HepG2 (cell line): ENCODE results near the gene CD164L2. TPM values are rescaled to one million over a fixed set of nuclear protein-coding genes. Genes with fewer than 3 reads are reported as not detected.
A peak's percentile ranks its signal among the peaks of the same experiment; 100 is the strongest.

Experiments used
- EP300 ChIP-seq, 3 experiments: sonication (generic) in 1 of 3; formaldehyde crosslinking in 1 of 3; IDR thresholded peaks; 2 replicates each; pipeline versions ENCODE4 v1.5.1 to v1.6.1; 2011 to 2020; ENCODE audit warnings: low read depth in 2 of 3, low read length in 2 of 3, borderline replicate concordance in 1 of 3, improper control_type of control experiment in 1 of 3, mild to moderate bottlenecking in 1 of 3, missing genetic modification reagents in 1 of 3, moderate library complexity in 1 of 3
- KAT8 ChIP-seq: IDR thresholded peaks from 2 replicates; pipeline ENCODE4 v1.6.1; 2016; ENCODE audit warnings: missing genetic modification reagents, missing compliant biosample characterization
- MYC ChIP-seq: sonication (generic); formaldehyde crosslinking; IDR thresholded peaks from 2 replicates; pipeline ENCODE4 v1.9.0; 2021; ENCODE audit warnings: missing genetic modification reagents, borderline replicate concordance
- POLR2AphosphoS2 ChIP-seq: IDR thresholded peaks from 2 replicates; pipeline ENCODE4 v1.6.1; 2011; ENCODE audit warnings: low read depth, low read length, improper control_type of control experiment
- PRMT3 ChIP-seq: sonication (generic); formaldehyde crosslinking; IDR thresholded peaks from 2 replicates; pipeline ENCODE4 v1.8.1; 2022; ENCODE audit warnings: low read depth, mild to moderate bottlenecking, moderate library complexity, missing genetic modification reagents, borderline replicate concordance
- SRF ChIP-seq: IDR thresholded peaks from 2 replicates; pipeline ENCODE4 v1.6.1; 2011; ENCODE audit warnings: mild to moderate bottlenecking, low read depth, low read length, moderate library complexity
- TAF1 ChIP-seq: sonication (generic); formaldehyde crosslinking; IDR thresholded peaks from 2 replicates; pipeline ENCODE4 v1.4.0; 2020; ENCODE audit warnings: missing genetic modification reagents
- ZFY ChIP-seq: sonication (generic); formaldehyde crosslinking; IDR thresholded peaks from 2 replicates; pipeline ENCODE4 v1.4.0; 2020; ENCODE audit warnings: missing genetic modification reagents
- ZNF263 ChIP-seq: sonication (generic); formaldehyde crosslinking; IDR thresholded peaks from 2 replicates; pipeline ENCODE4 v1.4.0; 2020; ENCODE audit warnings: missing genetic modification reagents
- ZNF543 ChIP-seq: sonication (generic); formaldehyde crosslinking; IDR thresholded peaks from 2 replicates; pipeline ENCODE4 v1.4.0; 2020; ENCODE audit warnings: mild to moderate bottlenecking, missing genetic modification reagents
- ZNF616 ChIP-seq: sonication (generic); formaldehyde crosslinking; IDR thresholded peaks from 2 replicates; pipeline ENCODE4 v1.5.0; 2020; ENCODE audit warnings: low read depth, mild to moderate bottlenecking, missing genetic modification reagents
- ZNF749 ChIP-seq: sonication (generic); formaldehyde crosslinking; IDR thresholded peaks from 2 replicates; pipeline ENCODE4 v1.8.0; 2022; ENCODE audit warnings: mild to moderate bottlenecking, missing genetic modification reagents, moderate library complexity, borderline replicate concordance
- ZNF768 ChIP-seq: sonication (generic); formaldehyde crosslinking; IDR thresholded peaks from 2 replicates; pipeline ENCODE4 v1.4.0; 2020; ENCODE audit warnings: missing genetic modification reagents
- polyA plus RNA-seq, 8 experiments: library from polyadenylated mRNA; depleted of rRNA in 3 of 8; stranded (reverse) in 7 of 8; unstranded in 1 of 8; fragments of >200 nt; fragmentation: Illumina TruSeq in 4 of 8; extraction: Trizol in 4 of 8; gene quantifications; 2 replicates each; pipeline versions ENCODE4 v1.2.1 to v1.2.3, GENCODE V29; 2011 to 2016; ENCODE audit warnings: low read depth in 4 of 8, missing spikeins in 1 of 8, mixed read lengths in 1 of 8; ENCODE audit not compliant: insufficient read depth in 1 of 8
- total RNA-seq, 5 experiments: library from RNA; depleted of rRNA; stranded (reverse); fragments of >200 nt; fragmentation: Illumina TruSeq; extraction: Trizol; gene quantifications; 2 replicates each; pipeline ENCODE4 v1.2.3, GENCODE V29; 2016; ENCODE audit warnings: low read depth in 1 of 5
- TF ChIP-seq, protein P1 (sequence below): sonication (generic); formaldehyde crosslinking; IDR thresholded peaks from 2 replicates; pipeline ENCODE4 v1.8.1; 2022; ENCODE audit warnings: low read depth, mild to moderate bottlenecking, missing genetic modification reagents
- TF ChIP-seq, protein P2 (sequence below): sonication (generic); formaldehyde crosslinking; IDR thresholded peaks from 2 replicates; pipeline ENCODE4 v1.4.0; 2020; ENCODE audit warnings: missing genetic modification reagents
- TF ChIP-seq, protein P3 (sequence below): sonication (generic); formaldehyde crosslinking; IDR thresholded peaks from 2 replicates; pipeline ENCODE4 v1.9.0; 2021; ENCODE audit warnings: missing genetic modification reagents, borderline replicate concordance
- TF ChIP-seq, protein P4 (sequence below): sonication (generic); formaldehyde crosslinking; IDR thresholded peaks from 2 replicates; pipeline ENCODE4 v1.5.1; 2020; ENCODE audit warnings: missing genetic modification reagents, mild to moderate bottlenecking, borderline replicate concordance
- TF ChIP-seq, protein P5 (sequence below): sonication (generic); formaldehyde crosslinking; IDR thresholded peaks from 2 replicates; pipeline ENCODE4 v1.5.0; 2020; ENCODE audit warnings: missing genetic modification reagents

CD164L2 gene
- total and polyA plus RNA-seq, 2 of the 13 experiments (the other 11 are each of a cell fraction or from before 2014, with no cell fraction given): not detected

- TF ChIP-seq, protein P1, sequence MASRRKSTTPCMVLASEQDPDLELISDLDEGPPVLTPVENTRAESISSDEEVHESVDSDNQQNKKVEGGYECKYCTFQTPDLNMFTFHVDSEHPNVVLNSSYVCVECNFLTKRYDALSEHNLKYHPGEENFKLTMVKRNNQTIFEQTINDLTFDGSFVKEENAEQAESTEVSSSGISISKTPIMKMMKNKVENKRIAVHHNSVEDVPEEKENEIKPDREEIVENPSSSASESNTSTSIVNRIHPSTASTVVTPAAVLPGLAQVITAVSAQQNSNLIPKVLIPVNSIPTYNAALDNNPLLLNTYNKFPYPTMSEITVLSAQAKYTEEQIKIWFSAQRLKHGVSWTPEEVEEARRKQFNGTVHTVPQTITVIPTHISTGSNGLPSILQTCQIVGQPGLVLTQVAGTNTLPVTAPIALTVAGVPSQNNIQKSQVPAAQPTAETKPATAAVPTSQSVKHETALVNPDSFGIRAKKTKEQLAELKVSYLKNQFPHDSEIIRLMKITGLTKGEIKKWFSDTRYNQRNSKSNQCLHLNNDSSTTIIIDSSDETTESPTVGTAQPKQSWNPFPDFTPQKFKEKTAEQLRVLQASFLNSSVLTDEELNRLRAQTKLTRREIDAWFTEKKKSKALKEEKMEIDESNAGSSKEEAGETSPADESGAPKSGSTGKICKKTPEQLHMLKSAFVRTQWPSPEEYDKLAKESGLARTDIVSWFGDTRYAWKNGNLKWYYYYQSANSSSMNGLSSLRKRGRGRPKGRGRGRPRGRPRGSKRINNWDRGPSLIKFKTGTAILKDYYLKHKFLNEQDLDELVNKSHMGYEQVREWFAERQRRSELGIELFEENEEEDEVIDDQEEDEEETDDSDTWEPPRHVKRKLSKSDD (CRISPR knock-in tag): peak; percentile 63; the same call in 1 of the 2 replicates
- peak; percentile 44; the same call in 1 of the 2 replicates for TF ChIP-seq ZNF263 (CRISPR knock-in tag)
- TF ChIP-seq ZNF749 (CRISPR knock-in tag): peak; percentile 67; the same call in 1 of the 2 replicates
- TF ChIP-seq, protein P2, sequence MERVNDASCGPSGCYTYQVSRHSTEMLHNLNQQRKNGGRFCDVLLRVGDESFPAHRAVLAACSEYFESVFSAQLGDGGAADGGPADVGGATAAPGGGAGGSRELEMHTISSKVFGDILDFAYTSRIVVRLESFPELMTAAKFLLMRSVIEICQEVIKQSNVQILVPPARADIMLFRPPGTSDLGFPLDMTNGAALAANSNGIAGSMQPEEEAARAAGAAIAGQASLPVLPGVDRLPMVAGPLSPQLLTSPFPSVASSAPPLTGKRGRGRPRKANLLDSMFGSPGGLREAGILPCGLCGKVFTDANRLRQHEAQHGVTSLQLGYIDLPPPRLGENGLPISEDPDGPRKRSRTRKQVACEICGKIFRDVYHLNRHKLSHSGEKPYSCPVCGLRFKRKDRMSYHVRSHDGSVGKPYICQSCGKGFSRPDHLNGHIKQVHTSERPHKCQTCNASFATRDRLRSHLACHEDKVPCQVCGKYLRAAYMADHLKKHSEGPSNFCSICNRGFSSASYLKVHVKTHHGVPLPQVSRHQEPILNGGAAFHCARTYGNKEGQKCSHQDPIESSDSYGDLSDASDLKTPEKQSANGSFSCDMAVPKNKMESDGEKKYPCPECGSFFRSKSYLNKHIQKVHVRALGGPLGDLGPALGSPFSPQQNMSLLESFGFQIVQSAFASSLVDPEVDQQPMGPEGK (CRISPR knock-in tag): 0 out of 2 replicates have a peak, but pooled peaks have one; percentile 9
- TF ChIP-seq, protein P3, sequence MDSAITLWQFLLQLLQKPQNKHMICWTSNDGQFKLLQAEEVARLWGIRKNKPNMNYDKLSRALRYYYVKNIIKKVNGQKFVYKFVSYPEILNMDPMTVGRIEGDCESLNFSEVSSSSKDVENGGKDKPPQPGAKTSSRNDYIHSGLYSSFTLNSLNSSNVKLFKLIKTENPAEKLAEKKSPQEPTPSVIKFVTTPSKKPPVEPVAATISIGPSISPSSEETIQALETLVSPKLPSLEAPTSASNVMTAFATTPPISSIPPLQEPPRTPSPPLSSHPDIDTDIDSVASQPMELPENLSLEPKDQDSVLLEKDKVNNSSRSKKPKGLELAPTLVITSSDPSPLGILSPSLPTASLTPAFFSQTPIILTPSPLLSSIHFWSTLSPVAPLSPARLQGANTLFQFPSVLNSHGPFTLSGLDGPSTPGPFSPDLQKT (CRISPR knock-in tag): no peak
- TF ChIP-seq ZNF616: peak; percentile 66; the same call in 1 of the 2 replicates
- TF ChIP-seq ZFY: peak; percentile 80
- no peak for TF ChIP-seq KAT8 (CRISPR knock-in tag)
- TF ChIP-seq, protein P4, sequence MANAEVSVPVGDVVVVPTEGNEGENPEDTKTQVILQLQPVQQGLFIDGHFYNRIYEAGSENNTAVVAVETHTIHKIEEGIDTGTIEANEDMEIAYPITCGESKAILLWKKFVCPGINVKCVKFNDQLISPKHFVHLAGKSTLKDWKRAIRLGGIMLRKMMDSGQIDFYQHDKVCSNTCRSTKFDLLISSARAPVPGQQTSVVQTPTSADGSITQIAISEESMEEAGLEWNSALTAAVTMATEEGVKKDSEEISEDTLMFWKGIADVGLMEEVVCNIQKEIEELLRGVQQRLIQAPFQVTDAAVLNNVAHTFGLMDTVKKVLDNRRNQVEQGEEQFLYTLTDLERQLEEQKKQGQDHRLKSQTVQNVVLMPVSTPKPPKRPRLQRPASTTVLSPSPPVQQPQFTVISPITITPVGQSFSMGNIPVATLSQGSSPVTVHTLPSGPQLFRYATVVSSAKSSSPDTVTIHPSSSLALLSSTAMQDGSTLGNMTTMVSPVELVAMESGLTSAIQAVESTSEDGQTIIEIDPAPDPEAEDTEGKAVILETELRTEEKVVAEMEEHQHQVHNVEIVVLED (CRISPR knock-in tag): peak; percentile 15; the same call in 1 of the 2 replicates
- TF ChIP-seq PRMT3 (CRISPR knock-in tag): no peak
- TF ChIP-seq SRF: no peak
- TF ChIP-seq, protein P5, sequence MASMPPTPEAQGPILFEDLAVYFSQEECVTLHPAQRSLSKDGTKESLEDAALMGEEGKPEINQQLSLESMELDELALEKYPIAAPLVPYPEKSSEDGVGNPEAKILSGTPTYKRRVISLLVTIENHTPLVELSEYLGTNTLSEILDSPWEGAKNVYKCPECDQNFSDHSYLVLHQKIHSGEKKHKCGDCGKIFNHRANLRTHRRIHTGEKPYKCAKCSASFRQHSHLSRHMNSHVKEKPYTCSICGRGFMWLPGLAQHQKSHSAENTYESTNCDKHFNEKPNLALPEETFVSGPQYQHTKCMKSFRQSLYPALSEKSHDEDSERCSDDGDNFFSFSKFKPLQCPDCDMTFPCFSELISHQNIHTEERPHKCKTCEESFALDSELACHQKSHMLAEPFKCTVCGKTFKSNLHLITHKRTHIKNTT (CRISPR knock-in tag): no peak
- peak; percentile 55; the same call in 1 of the 2 replicates for TF ChIP-seq ZNF543 (CRISPR knock-in tag)
- no peak for TF ChIP-seq EP300 (IDR thresholded peaks at IDR 0.05; ENCODE audit: low read depth in 2 of 2, low read length in 2 of 2)
- TF ChIP-seq EP300 (CRISPR knock-in tag; IDR thresholded peaks at IDR 0.05; ENCODE audit: borderline replicate concordance): 0 out of 2 replicates have a peak, but pooled peaks have one; percentile 19
- no peak for TF ChIP-seq POLR2AphosphoS2
- TF ChIP-seq TAF1 (CRISPR knock-in tag): peak; percentile 71
- TF ChIP-seq MYC: peak; percentile 57; the same call in 1 of the 2 replicates
- peak; percentile 40 for TF ChIP-seq ZNF768 (CRISPR knock-in tag)
These were observed 40.1 kb downstream of the CD164L2 start (continued) for GRCh38 chr1:27342778-27343638.
